Esophagus muscularis mucosa (tissue), 3 donors: ENCODE measurements around the gene PCED1B.

Experiments used
- POLR2A ChIP-seq: fragments of 450-650 bp; IDR thresholded peaks from one replicate; pipeline ENCODE4 v1.6.1; 2017; ENCODE audit warnings: antibody characterized with exemption, moderate library complexity, mild to moderate bottlenecking, low read depth
- POLR2AphosphoS5 ChIP-seq, 2 donors: sonication (generic); formaldehyde crosslinking; IDR thresholded peaks; one replicate each; pipeline ENCODE4 v1.6.1; 2017; ENCODE audit warnings: antibody characterized with exemption in 2 of 2
- TF ChIP-seq, protein P1 (sequence below), 3 experiments: fragments of 200-600 bp in 2 of 3; fragments of 450-650 bp in 1 of 3; sonication (generic) in 2 of 3; IDR thresholded peaks; one replicate each; pipeline ENCODE4 v1.5.1; 2017 to 2019; ENCODE audit warnings: antibody characterized with exemption in 3 of 3, mild to moderate bottlenecking in 2 of 3, moderate library complexity in 1 of 3

GRCh38 chr12:47085815-47086252, 6.4 kb downstream of the PCED1B start:
- TF ChIP-seq, protein P1, sequence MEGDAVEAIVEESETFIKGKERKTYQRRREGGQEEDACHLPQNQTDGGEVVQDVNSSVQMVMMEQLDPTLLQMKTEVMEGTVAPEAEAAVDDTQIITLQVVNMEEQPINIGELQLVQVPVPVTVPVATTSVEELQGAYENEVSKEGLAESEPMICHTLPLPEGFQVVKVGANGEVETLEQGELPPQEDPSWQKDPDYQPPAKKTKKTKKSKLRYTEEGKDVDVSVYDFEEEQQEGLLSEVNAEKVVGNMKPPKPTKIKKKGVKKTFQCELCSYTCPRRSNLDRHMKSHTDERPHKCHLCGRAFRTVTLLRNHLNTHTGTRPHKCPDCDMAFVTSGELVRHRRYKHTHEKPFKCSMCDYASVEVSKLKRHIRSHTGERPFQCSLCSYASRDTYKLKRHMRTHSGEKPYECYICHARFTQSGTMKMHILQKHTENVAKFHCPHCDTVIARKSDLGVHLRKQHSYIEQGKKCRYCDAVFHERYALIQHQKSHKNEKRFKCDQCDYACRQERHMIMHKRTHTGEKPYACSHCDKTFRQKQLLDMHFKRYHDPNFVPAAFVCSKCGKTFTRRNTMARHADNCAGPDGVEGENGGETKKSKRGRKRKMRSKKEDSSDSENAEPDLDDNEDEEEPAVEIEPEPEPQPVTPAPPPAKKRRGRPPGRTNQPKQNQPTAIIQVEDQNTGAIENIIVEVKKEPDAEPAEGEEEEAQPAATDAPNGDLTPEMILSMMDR (IDR thresholded peaks at IDR 0.05), result no peak
- TF ChIP-seq POLR2A (no peak), POLR2AphosphoS5 (IDR thresholded peaks at IDR 0.05) (no peak)
